H1 (cell line): ENCODE measurements around the gene NEDD8. TPM values are rescaled to one million over a fixed set of nuclear protein-coding genes. Genes with fewer than 3 reads are reported as not detected.

Experiments used
- CTCF ChIA-PET: fragments of 300-600 bp; sonication (Branson Sonifier 250); formaldehyde crosslinking; loops from one replicate; lab custom pipeline; 2021; ENCODE audit not compliant: partially characterized antibody; lab: Charles Lee
- POLR2A ChIA-PET: fragments of 300-600 bp; sonication (Branson Sonifier 250); formaldehyde crosslinking; loops from one replicate; lab custom pipeline; 2021; ENCODE audit warnings: inconsistent platforms; ENCODE audit not compliant: partially characterized antibody; lab: Charles Lee
- DNase-seq, 2 experiments: peaks; one replicate each; pipeline versions ENCODE4 v3.0.0 to v3.0.0-alpha.2; 2010 to 2022; ENCODE audit warnings: low spot score in 2 of 2, low read depth in 1 of 2, mixed read lengths in 1 of 2
- FAIRE-seq: peaks from 2 replicates; lab custom pipeline; 2011; peaks lifted over from hg19 to GRCh38; lab: Jason Lieb, UNC
- H2AFZ ChIP-seq: 2 replicates; pipeline ENCODE4 v1.8.1; 2012; ENCODE audit warnings: low read length, inconsistent platforms
- H2AK5ac ChIP-seq: 2 replicates; pipeline ENCODE4 v1.6.1; 2013; ENCODE audit warnings: low read depth, low read length
- H2BK120ac ChIP-seq: replicated peaks from 2 replicates; pipeline ENCODE3; 2013; ENCODE audit warnings: low read depth, low read length, inconsistent platforms
- H2BK12ac ChIP-seq: 2 replicates; pipeline ENCODE4 v1.6.1; 2013; ENCODE audit warnings: low read depth, low read length
- H2BK15ac ChIP-seq: 2 replicates; pipeline ENCODE4 v1.6.1; 2013; ENCODE audit warnings: low read length
- H2BK20ac ChIP-seq: 2 replicates; pipeline ENCODE4 v1.6.1; 2013; ENCODE audit warnings: low read length
- H2BK5ac ChIP-seq: 2 replicates; pipeline ENCODE4 v1.6.1; 2013; ENCODE audit warnings: low read depth, low read length
- H3K14ac ChIP-seq: 2 replicates; pipeline ENCODE4 v1.6.1; 2013; ENCODE audit warnings: inconsistent platforms; ENCODE audit not compliant: insufficient read length
- H3K18ac ChIP-seq: 2 replicates; pipeline ENCODE4 v1.6.1; 2013; ENCODE audit warnings: low read length; ENCODE audit errors: extremely low read depth
- H3K23ac ChIP-seq: 2 replicates; pipeline ENCODE4 v1.6.1; 2013; ENCODE audit warnings: inconsistent platforms; ENCODE audit not compliant: insufficient read length
- H3K23me2 ChIP-seq: 2 replicates; pipeline ENCODE4 v1.6.1; 2013; ENCODE audit warnings: low read depth, low read length
- H3K27ac ChIP-seq: 2 replicates; pipeline ENCODE4 v1.6.1; 2011; ENCODE audit warnings: low read depth, low read length, inconsistent platforms
- H3K27me3 ChIP-seq, 4 experiments: replicated peaks in 1 of 4; 1 replicate in 1 of 4; 2 replicates in 3 of 4; pipeline versions ENCODE4 v1.6.1 to v1.8.1; 2011 to 2013; ENCODE audit warnings: low read length in 3 of 4, mild to moderate bottlenecking in 3 of 4, inconsistent platforms in 2 of 4, mixed read lengths in 2 of 4, moderate library complexity in 1 of 4; ENCODE audit not compliant: control insufficient read depth in 3 of 4, insufficient read depth in 3 of 4; ENCODE audit errors: extremely low read depth in 1 of 4
- H3K36me3 ChIP-seq, 4 experiments: 2 replicates each; pipeline versions ENCODE4 v1.6.1 to v1.8.1; 2011 to 2013; ENCODE audit warnings: mild to moderate bottlenecking in 4 of 4, low read length in 3 of 4, moderate library complexity in 2 of 4, control low read depth in 1 of 4, inconsistent platforms in 1 of 4; ENCODE audit not compliant: insufficient read depth in 4 of 4, control insufficient read depth in 2 of 4
- H3K4ac ChIP-seq: replicated peaks from 2 replicates; pipeline ENCODE3; 2013; ENCODE audit warnings: low read length, low read depth, mixed read lengths, inconsistent platforms; ENCODE audit not compliant: insufficient read length
- H3K4me1 ChIP-seq, 4 experiments: replicated peaks in 1 of 4; 1 replicate in 1 of 4; 2 replicates in 3 of 4; pipeline versions ENCODE4 v1.6.1 to v1.8.1; 2011 to 2013; ENCODE audit warnings: low read length in 3 of 4, inconsistent platforms in 2 of 4, mixed read lengths in 1 of 4; ENCODE audit not compliant: insufficient read depth in 4 of 4, control insufficient read depth in 3 of 4
- H3K4me2 ChIP-seq, 2 experiments: 2 replicates each; pipeline versions ENCODE4 v1.6.1 to v1.8.1; 2011 to 2013; ENCODE audit warnings: low read depth in 2 of 2, low read length in 2 of 2, control low read depth in 1 of 2, inconsistent platforms in 1 of 2, mild to moderate bottlenecking in 1 of 2; ENCODE audit not compliant: insufficient read depth in 1 of 2
- H3K4me3 ChIP-seq, 4 experiments: fragments of 200-600, 300-600 bp in 1 of 4; sonication (generic), shearing (Covaris generic), sonication (Bioruptor Twin) in 1 of 4; 2 replicates each; pipeline versions ENCODE4 v1.5.1 to v1.8.1; 2011 to 2016; ENCODE audit warnings: low read length in 4 of 4, low read depth in 3 of 4, control low read depth in 2 of 4, inconsistent platforms in 2 of 4, mild to moderate bottlenecking in 2 of 4, mixed read lengths in 1 of 4, moderate library complexity in 1 of 4; ENCODE audit not compliant: insufficient read depth in 2 of 4; ENCODE audit errors: extremely low read depth in 1 of 4
- H3K56ac ChIP-seq: replicated peaks from 2 replicates; pipeline ENCODE3; 2013; ENCODE audit warnings: low read depth, mild to moderate bottlenecking, mixed read lengths, low read length, inconsistent platforms; ENCODE audit not compliant: insufficient read length
- H3K79me1 ChIP-seq: 2 replicates; pipeline ENCODE4 v1.6.1; 2013; ENCODE audit warnings: low read depth, low read length, control low read depth
- H3K79me2 ChIP-seq, 2 experiments: 2 replicates each; pipeline versions ENCODE4 v1.6.1 to v1.8.1; 2012 to 2013; ENCODE audit warnings: low read length in 2 of 2, mild to moderate bottlenecking in 2 of 2, inconsistent platforms in 1 of 2; ENCODE audit not compliant: insufficient read depth in 2 of 2, control insufficient read depth in 1 of 2
- H3K9ac ChIP-seq, 4 experiments: replicated peaks in 1 of 4; 1 replicate in 1 of 4; 2 replicates in 3 of 4; pipeline versions ENCODE4 v1.6.1 to v1.8.1; 2011 to 2013; ENCODE audit warnings: low read depth in 3 of 4, low read length in 3 of 4, control low read depth in 2 of 4, mild to moderate bottlenecking in 2 of 4, moderate library complexity in 2 of 4, inconsistent platforms in 1 of 4; ENCODE audit errors: extremely low read depth in 1 of 4
- H3K9me3 ChIP-seq, 2 experiments: 2 replicates each; pipeline versions ENCODE4 v1.6.1 to v1.8.1; 2012 to 2013; ENCODE audit warnings: mild to moderate bottlenecking in 2 of 2, moderate library complexity in 2 of 2, control low read depth in 1 of 2, inconsistent platforms in 1 of 2, low read depth in 1 of 2, low read length in 1 of 2, mixed read lengths in 1 of 2; ENCODE audit not compliant: insufficient read depth in 2 of 2
- H4K20me1 ChIP-seq, 2 experiments: replicated peaks in 1 of 2; 2 replicates each; pipeline versions ENCODE3 to v1.8.1; 2011 to 2013; ENCODE audit warnings: inconsistent platforms in 2 of 2, low read length in 2 of 2, mild to moderate bottlenecking in 1 of 2; ENCODE audit not compliant: insufficient read depth in 2 of 2, control insufficient read depth in 1 of 2
- H4K5ac ChIP-seq: 2 replicates; pipeline ENCODE4 v1.6.1; 2013; ENCODE audit warnings: low read length, low read depth, mixed read lengths, inconsistent platforms; ENCODE audit not compliant: insufficient read length
- H4K8ac ChIP-seq: 2 replicates; pipeline ENCODE4 v1.8.0; 2013; ENCODE audit warnings: mild to moderate bottlenecking, moderate library complexity, low read length, inconsistent platforms; ENCODE audit not compliant: insufficient read depth; ENCODE audit errors: extremely low read depth
- H4K91ac ChIP-seq: replicated peaks from 2 replicates; pipeline ENCODE3; 2013; ENCODE audit warnings: low read length, mixed read lengths, inconsistent platforms; ENCODE audit not compliant: insufficient read length
- CBX8 ChIP-seq: fragments of 300-800, 300-1000 bp; sonication (generic); IDR thresholded peaks from 2 replicates; pipeline ENCODE4 v1.7.1; 2016; ENCODE audit warnings: low read depth, low read length, borderline replicate concordance
- CTCF ChIP-seq, 3 experiments: IDR thresholded peaks; 1 replicate in 2 of 3; 2 replicates in 1 of 3; pipeline versions ENCODE4 v1.5.1 to v1.6.1; 2011; ENCODE audit warnings: low read length in 3 of 3, mild to moderate bottlenecking in 3 of 3, inconsistent platforms in 2 of 3, low read depth in 1 of 3, moderate library complexity in 1 of 3; ENCODE audit not compliant: insufficient read depth in 1 of 3; ENCODE audit errors: control extremely low read depth in 1 of 3
- GABPA ChIP-seq: IDR thresholded peaks from 2 replicates; pipeline ENCODE4 v1.6.1; 2011; ENCODE audit warnings: mild to moderate bottlenecking, low read length, moderate library complexity, borderline replicate concordance; ENCODE audit not compliant: insufficient read depth
- JUN ChIP-seq: IDR thresholded peaks from 2 replicates; pipeline ENCODE4 v1.6.1; 2011; ENCODE audit warnings: low read depth, mild to moderate bottlenecking, improper control_type of control experiment, low read length
- RBBP5 ChIP-seq: IDR thresholded peaks from 2 replicates; pipeline ENCODE4 v1.7.1; 2012; ENCODE audit warnings: low read depth, mild to moderate bottlenecking, inconsistent platforms, low read length, moderate library complexity, borderline replicate concordance
- SP2 ChIP-seq: IDR thresholded peaks from 2 replicates; pipeline ENCODE4 v1.6.1; 2012; ENCODE audit warnings: mild to moderate bottlenecking, low read length, inconsistent platforms
- TCF12 ChIP-seq: IDR thresholded peaks from 2 replicates; pipeline ENCODE4 v1.6.1; 2011; ENCODE audit warnings: low read depth, mild to moderate bottlenecking, low read length
- YY1 ChIP-seq: IDR thresholded peaks from 2 replicates; pipeline ENCODE4 v1.6.1; 2011; ENCODE audit warnings: low read depth, mild to moderate bottlenecking, low read length
- WGBS, 2 experiments: shearing (Covaris generic) in 1 of 2; methylation state at CpG; one replicate each; pipeline versions ENCODE4 v1.1.6 to v1.1.7; 2013 to 2015; ENCODE audit warnings: low lambda C conversion rate in 2 of 2, mixed read lengths in 2 of 2, inconsistent platforms in 1 of 2, low coverage in 1 of 2, missing lambda C conversion rate in 1 of 2; ENCODE audit not compliant: insufficient replicate concordance in 2 of 2, insufficient coverage in 1 of 2, insufficient read length in 1 of 2; ENCODE audit errors: extremely low coverage in 1 of 2, missing lambda C conversion rate in 1 of 2; 5-methylcytosine and 5-hydroxymethylcytosine counted together
- polyA plus RNA-seq, 7 experiments: library from polyadenylated mRNA; depleted of rRNA in 3 of 7; stranded (reverse) in 5 of 7; unstranded in 2 of 7; fragments of >200 nt in 5 of 7; fragments of 200-250 nt in 2 of 7; gene quantifications; 1 replicate in 5 of 7; 2 replicates in 1 of 7; 4 replicates in 1 of 7; pipeline versions ENCODE4 v1.2.1 to v1.2.3, GENCODE V29; 2011 to 2013; ENCODE audit warnings: missing spikeins in 2 of 7, mixed read lengths in 2 of 7
- total RNA-seq: library from RNA; stranded (reverse); fragmentation: NEBNext Ultra II Directional; extraction: Animal tissue kit (Norgen Biotek cat#: 25700); gene quantifications from 2 replicates; pipeline ENCODE4 v1.2.1, GENCODE V29; 2021

Gene NEDD8
- total and polyA plus RNA-seq, 2 of the 8 experiments (the other 6 are each of a cell fraction or from before 2014, with no cell fraction given): 253 to 317 TPM

GRCh38 chr14:24167469-24168114 is 64.6 kb downstream of the NEDD8 start:
- ChIA-PET POLR2A (interaction anchor here (0.9 kb wide), 1 partner anchor 10 kb away, joined by 3 read pairs; no protein-coding TSS in a partner anchor), CTCF (no interaction called here)
- Histone ChIP-seq H3K27me3 (no peaks in the 10 kb centered on the region), H3K4me2 (no peak overlapping the region), H3K18ac (no peak overlapping the region), H3K36me3 (peaks cover 0 to 18% (median 5%) of the 10 kb centered on the region in 4 experiments; a peak in 6 of 8 replicates), H3K9ac (no peak overlapping the region), H2BK15ac (no peak overlapping the region), H4K20me1 (peaks cover 0 to 9% of the 10 kb centered on the region in 2 experiments), H3K23ac (no peak overlapping the region), H3K23me2 (peaks cover 5% of the 10 kb centered on the region; the same call in 1 of the 2 replicates), H3K9me3 (no peaks in the 10 kb centered on the region), H3K4me3 (no peak overlapping the region), H4K5ac (no peak overlapping the region), H2AFZ (no peak overlapping the region), H2BK12ac (no peak overlapping the region), H2BK120ac (no peak overlapping the region), H3K27ac (no peak overlapping the region), H3K56ac (no peak overlapping the region), H4K91ac (no peak overlapping the region), H2BK5ac (no peak overlapping the region), H2AK5ac (no peak overlapping the region), H4K8ac (no peak overlapping the region), H3K4me1 (peaks cover 0 to 4% (median 2%) of the 10 kb centered on the region in 4 experiments; a peak in 4 of 7 replicates), H3K79me2 (no peaks in the 10 kb centered on the region), H2BK20ac (no peak overlapping the region), H3K79me1 (no peaks in the 10 kb centered on the region), H3K4ac (no peak overlapping the region), H3K14ac (no peak overlapping the region)
- WGBS, 2 experiments: 92% methylated on average over 3 of the region's 3 CpGs; no CpG with 5 or more reads in 1 of the 2 experiments
- FAIRE-seq: no peak
- no peak for DNase-seq
- TF ChIP-seq CBX8 (no peak), RBBP5 (no peak), JUN (no peak), SP2 (no peak), YY1 (no peak), CTCF (IDR thresholded peaks at IDR 0.05; ENCODE audit: control extremely low read depth in 1 of 3, insufficient read depth in 1 of 3, low read depth in 1 of 3, low read length in 3 of 3) (no peak), TCF12 (no peak), GABPA (no peak)
